DOHH2 (cell line): ENCODE results near the gene TIRAP.

Experiments used
- H3F3A ChIP-seq: fragments of 200-600 bp; sonication (generic), shearing (Covaris generic); 2 replicates; pipeline ENCODE4 v1.6.0; 2016; ENCODE audit warnings: antibody characterized with exemption, mild to moderate bottlenecking; ENCODE audit not compliant: control insufficient read depth, insufficient read depth
- H3K27ac ChIP-seq: fragments of 200-600 bp; sonication (generic); 2 replicates; pipeline ENCODE4 v1.5.1; 2014; ENCODE audit warnings: low read depth, mild to moderate bottlenecking, low read length, moderate library complexity
- H3K27me3 ChIP-seq: fragments of 200-600 bp; sonication (generic); 2 replicates; pipeline ENCODE4 v1.6.1; 2014; ENCODE audit warnings: mild to moderate bottlenecking, low read length, mixed read lengths; ENCODE audit not compliant: control insufficient read depth
- H3K36me3 ChIP-seq: fragments of 200-600 bp; sonication (generic); 2 replicates; pipeline ENCODE4 v1.6.1; 2014; ENCODE audit warnings: mild to moderate bottlenecking, low read length, moderate library complexity, mixed read lengths; ENCODE audit not compliant: control insufficient read depth
- H3K4me1 ChIP-seq: fragments of 200-600 bp; sonication (generic); 2 replicates; pipeline ENCODE4 v1.6.1; 2014; ENCODE audit warnings: mild to moderate bottlenecking, low read length, mixed read lengths; ENCODE audit not compliant: control insufficient read depth
- H3K4me2 ChIP-seq: fragments of 200-600 bp; sonication (generic); 2 replicates; pipeline ENCODE4 v1.6.0; 2014; ENCODE audit warnings: mild to moderate bottlenecking, low read length, moderate library complexity
- H3K4me3 ChIP-seq: fragments of 200-600 bp; sonication (generic); 2 replicates; pipeline ENCODE4 v1.5.1; 2014; ENCODE audit warnings: mild to moderate bottlenecking, low read length, mixed read lengths
- H3K79me2 ChIP-seq: fragments of 200-600 bp; sonication (generic); 2 replicates; pipeline ENCODE4 v1.6.1; 2014; ENCODE audit warnings: mild to moderate bottlenecking, low read length, mixed read lengths; ENCODE audit not compliant: control insufficient read depth
- H3K9me2 ChIP-seq: fragments of 200-600 bp; sonication (generic); replicated peaks from 2 replicates; pipeline ENCODE4 v1.6.1; 2014; ENCODE audit warnings: mild to moderate bottlenecking, low read length, mixed read lengths; ENCODE audit not compliant: control insufficient read depth
- H3K9me3 ChIP-seq: fragments of 200-600 bp; sonication (generic); 2 replicates; pipeline ENCODE4 v1.6.1; 2014; ENCODE audit warnings: antibody characterized with exemption, low read length, mixed read lengths; ENCODE audit not compliant: control insufficient read depth, insufficient read depth
- H4K20me1 ChIP-seq: fragments of 200-600 bp; sonication (generic); 2 replicates; pipeline ENCODE4 v1.6.0; 2014; ENCODE audit warnings: low read depth, mild to moderate bottlenecking, antibody characterized with exemption, low read length, moderate library complexity; ENCODE audit not compliant: control insufficient read depth, insufficient read depth
- EZH2phosphoT487 ChIP-seq: fragments of 200-600 bp; sonication (generic); IDR thresholded peaks from 2 replicates; pipeline ENCODE4 v1.6.1; 2017; ENCODE audit warnings: borderline replicate concordance, mild to moderate bottlenecking, antibody characterized with exemption, low read length, moderate library complexity, mixed read lengths
- TF ChIP-seq, protein P1 (sequence below): fragments of 200-600 bp; sonication (generic); IDR thresholded peaks from one replicate; pipeline ENCODE4 v1.5.1; 2014; ENCODE audit warnings: antibody characterized with exemption, mild to moderate bottlenecking, low read depth, low read length; ENCODE audit not compliant: poor library complexity, severe bottlenecking

The TIRAP gene

DNA sequence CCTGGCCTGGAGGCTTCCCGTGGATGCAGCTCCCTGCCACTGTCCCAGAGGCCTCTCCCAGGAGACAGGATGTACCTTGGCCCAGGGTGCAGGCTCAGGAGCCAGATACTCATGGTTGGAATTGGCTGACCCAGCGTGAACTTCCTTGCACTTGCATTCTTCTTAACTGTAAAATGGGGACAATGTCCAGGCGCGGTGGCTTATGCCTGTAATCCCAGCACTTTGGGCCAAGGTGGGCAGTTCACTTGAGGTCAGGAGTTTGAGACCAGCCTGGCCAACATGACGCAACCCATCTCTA lies 52.5 kb downstream of the TIRAP start:
- Histone ChIP-seq H3K27ac (no peak overlapping the region), H3K4me2 (no peak overlapping the region), H3K9me2 (no peaks in the 10 kb centered on the region), H3K36me3 (peaks cover 28% of the 10 kb centered on the region), H3F3A (no peaks in the 10 kb centered on the region), H3K4me3 (no peak overlapping the region), H3K79me2 (no peaks in the 10 kb centered on the region), H4K20me1 (no peaks in the 10 kb centered on the region), H3K27me3 (no peaks in the 10 kb centered on the region), H3K4me1 (no peaks in the 10 kb centered on the region), H3K9me3 (no peaks in the 10 kb centered on the region)
- TF ChIP-seq, protein P1, sequence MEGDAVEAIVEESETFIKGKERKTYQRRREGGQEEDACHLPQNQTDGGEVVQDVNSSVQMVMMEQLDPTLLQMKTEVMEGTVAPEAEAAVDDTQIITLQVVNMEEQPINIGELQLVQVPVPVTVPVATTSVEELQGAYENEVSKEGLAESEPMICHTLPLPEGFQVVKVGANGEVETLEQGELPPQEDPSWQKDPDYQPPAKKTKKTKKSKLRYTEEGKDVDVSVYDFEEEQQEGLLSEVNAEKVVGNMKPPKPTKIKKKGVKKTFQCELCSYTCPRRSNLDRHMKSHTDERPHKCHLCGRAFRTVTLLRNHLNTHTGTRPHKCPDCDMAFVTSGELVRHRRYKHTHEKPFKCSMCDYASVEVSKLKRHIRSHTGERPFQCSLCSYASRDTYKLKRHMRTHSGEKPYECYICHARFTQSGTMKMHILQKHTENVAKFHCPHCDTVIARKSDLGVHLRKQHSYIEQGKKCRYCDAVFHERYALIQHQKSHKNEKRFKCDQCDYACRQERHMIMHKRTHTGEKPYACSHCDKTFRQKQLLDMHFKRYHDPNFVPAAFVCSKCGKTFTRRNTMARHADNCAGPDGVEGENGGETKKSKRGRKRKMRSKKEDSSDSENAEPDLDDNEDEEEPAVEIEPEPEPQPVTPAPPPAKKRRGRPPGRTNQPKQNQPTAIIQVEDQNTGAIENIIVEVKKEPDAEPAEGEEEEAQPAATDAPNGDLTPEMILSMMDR = no peak
- no peak for TF ChIP-seq EZH2phosphoT487

- no peaks in the 10 kb centered on the region for H3F3A ChIP-seq
Measured at GRCh38 chr11:126336138-126336541, 53.2 kb downstream of the TIRAP start.

GRCh38 chr11:126336671-126337101 lies 53.8 kb downstream of the TIRAP start:
- no peaks in the 10 kb centered on the region for H3K9me2 ChIP-seq
- H3K4me2 ChIP-seq = no peak overlapping the region
- no peaks in the 10 kb centered on the region for H3K4me1 ChIP-seq
- H3K27ac ChIP-seq = no peak overlapping the region
- H3K79me2 ChIP-seq = no peaks in the 10 kb centered on the region
- no peaks in the 10 kb centered on the region for H4K20me1 ChIP-seq
- no peaks in the 10 kb centered on the region for H3K9me3 ChIP-seq
- H3F3A ChIP-seq = no peaks in the 10 kb centered on the region
- H3K36me3 ChIP-seq = peaks cover 31% of the 10 kb centered on the region
- TF ChIP-seq EZH2phosphoT487 = no peak
- no peak overlapping the region for H3K4me3 ChIP-seq
- H3K27me3 ChIP-seq = no peaks in the 10 kb centered on the region

More at GRCh38 chr11:126336138-126336541, 53.2 kb downstream of the TIRAP start:
- Histone ChIP-seq H3K36me3 (peaks cover 30% of the 10 kb centered on the region), H3K4me1 (no peaks in the 10 kb centered on the region), H3K4me3 (no peak overlapping the region), H3K9me3 (no peaks in the 10 kb centered on the region), H3K9me2 (no peaks in the 10 kb centered on the region), H3K27me3 (no peaks in the 10 kb centered on the region), H3K79me2 (no peaks in the 10 kb centered on the region), H3K4me2 (no peak overlapping the region), H3K27ac (no peak overlapping the region), H4K20me1 (no peaks in the 10 kb centered on the region)
- TF ChIP-seq, protein P1 = no peak
- no peak for TF ChIP-seq EZH2phosphoT487

DNA sequence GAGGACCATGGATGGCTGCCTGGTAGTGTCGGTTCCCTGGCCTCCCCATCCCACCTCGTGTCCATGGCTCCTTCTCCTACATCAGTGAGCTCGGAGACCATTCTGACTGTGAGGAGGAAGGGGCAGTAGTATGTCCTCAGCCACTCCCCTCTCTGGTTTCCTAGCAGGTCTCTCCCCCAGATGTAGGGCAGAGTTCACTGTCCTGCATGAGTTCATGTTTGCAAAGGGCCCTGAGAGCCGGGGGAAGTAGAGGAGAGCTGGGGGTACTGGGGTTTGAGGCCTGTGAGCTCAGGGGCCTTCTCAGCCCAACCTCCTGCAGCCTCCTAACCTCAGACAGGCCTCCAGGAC lies 54.2 kb downstream of the TIRAP start:
- Histone ChIP-seq H3K4me1 (no peaks in the 10 kb centered on the region), H3K79me2 (no peaks in the 10 kb centered on the region), H3K4me2 (no peak overlapping the region), H3K4me3 (no peak overlapping the region), H3K27me3 (no peaks in the 10 kb centered on the region), H3K9me2 (no peaks in the 10 kb centered on the region), H3K27ac (no peak overlapping the region), H3F3A (no peaks in the 10 kb centered on the region), H3K9me3 (no peaks in the 10 kb centered on the region), H3K36me3 (peaks cover 34% of the 10 kb centered on the region), H4K20me1 (no peaks in the 10 kb centered on the region)
- TF ChIP-seq, protein P1 = no peak
- TF ChIP-seq EZH2phosphoT487 = no peak
